GM10248 (cell line): ENCODE measurements around the gene MSH3.
"Not testable (repeated sequence)": the region's sequence is repeated elsewhere in the genome, so short reads cannot be mapped to it uniquely, and the experiment has no call there.

Experiments used
- CTCF ChIA-PET: fragments of 300-600 bp; sonication (Branson Sonifier 250); formaldehyde crosslinking; extraction: SDS; loops from one replicate; lab custom pipeline; 2021; ENCODE audit warnings: antibody characterized with exemption; lab: Yijun Ruan, JAX
- POLR2A ChIA-PET: fragments of 350-650 bp; sonication (Branson Sonifier 250); formaldehyde crosslinking; extraction: SDS; loops from one replicate; lab custom pipeline; 2020; ENCODE audit warnings: antibody characterized with exemption; lab: Yijun Ruan, JAX
- DNase-seq: peaks from one replicate; pipeline ENCODE4 v3.0.0; 2012; ENCODE audit errors: extremely low spot score
- CTCF ChIP-seq: IDR thresholded peaks from 2 replicates; pipeline ENCODE4 v1.5.1; 2012; ENCODE audit warnings: mild to moderate bottlenecking, low read depth; ENCODE audit errors: extremely low read depth, missing control alignments, control extremely low read depth

MSH3 gene

GRCh38 chr5:80884086-80884813 is 229.8 kb downstream of the MSH3 start:
- POLR2A ChIA-PET: no interaction called here
- no peak for DNase-seq

GRCh38 chr5:80884929-80885328 is 230.5 kb downstream of the MSH3 start:
- ChIA-PET POLR2A (no interaction called here), CTCF (no interaction called here)
- DNase-seq: no peak
- no peak for TF ChIP-seq CTCF

More at GRCh38 chr5:80884086-80884813, 229.8 kb downstream of the MSH3 start:
- CTCF ChIA-PET: interaction anchor here (1.0 to 1.4 kb wide), 3 partner anchors 10 to 25 kb away, joined by 3 to 4 read pairs (median 4); no protein-coding TSS in a partner anchor
- no peak for TF ChIP-seq CTCF

GRCh38 chr5:80885396-80886000 is 231.0 kb downstream of the MSH3 start:
- DNase-seq: no peak
- ChIA-PET CTCF (no interaction called here), POLR2A (no interaction called here)
- TF ChIP-seq CTCF: no peak

- DNase-seq: no peak
- CTCF ChIA-PET: interaction anchor here (1.4 kb wide), 1 partner anchor 10 kb away, joined by 3 read pairs; no protein-coding TSS in a partner anchor
- POLR2A ChIA-PET: no interaction called here
- no peak for TF ChIP-seq CTCF
Observed at GRCh38 chr5:80894083-80894482, 239.6 kb downstream of the MSH3 start.

- no peak for TF ChIP-seq CTCF
- no peak for DNase-seq
- CTCF ChIA-PET: no interaction called here
- POLR2A ChIA-PET: no interaction called here
Observed at GRCh38 chr5:80895523-80895922, 241.1 kb downstream of the MSH3 start.

GRCh38 chr5:80902624-80903023 is 248.2 kb downstream of the MSH3 start:
- DNase-seq, POLR2A ChIA-PET: not testable (repeated sequence)
- CTCF ChIA-PET: interaction anchor here (1.2 kb wide), 1 partner anchor 10 kb away, joined by 3 read pairs; no protein-coding TSS in a partner anchor
